Epithelial cell of esophagus (primary cell): ENCODE data around the gene RAD18.

ENCODE experiments used
- DNase-seq: peaks from one replicate; pipeline ENCODE4 v3.0.0; 2010; ENCODE audit warnings: low read depth
- H3K4me3 ChIP-seq: 2 replicates; pipeline ENCODE4 v1.5.1; 2011; ENCODE audit warnings: mild to moderate bottlenecking, low read length, control low read depth
- TF ChIP-seq, protein P1 (sequence below): IDR thresholded peaks from 2 replicates; pipeline ENCODE4 v1.5.1; 2011; ENCODE audit warnings: low read depth, mild to moderate bottlenecking, low read length, control low read depth, inconsistent platforms; ENCODE audit not compliant: insufficient read depth; ENCODE audit errors: missing control alignments

RAD18 gene

DNA sequence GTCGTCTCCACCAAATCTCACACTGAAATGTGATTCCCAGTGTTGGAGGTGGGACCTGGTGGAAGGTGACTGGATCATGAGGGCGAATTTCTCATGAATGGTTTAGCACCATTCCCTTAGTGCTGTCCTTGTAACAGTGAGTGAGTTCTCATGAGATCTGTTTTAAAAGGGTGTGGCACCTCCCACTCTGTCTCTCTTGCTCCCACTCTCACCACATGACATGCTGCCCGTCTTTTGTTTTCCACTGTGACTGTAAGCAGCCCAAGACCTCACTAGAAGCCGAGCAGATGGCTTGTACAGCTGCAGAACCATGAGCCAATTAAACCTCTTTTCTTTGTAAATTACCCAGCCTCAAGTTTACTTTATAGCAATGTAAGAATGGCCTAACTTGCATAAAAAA is 21.2 kb downstream of the RAD18 start:
- DNase-seq = no peak
- no peak overlapping the region for H3K4me3 ChIP-seq
- TF ChIP-seq, protein P1, sequence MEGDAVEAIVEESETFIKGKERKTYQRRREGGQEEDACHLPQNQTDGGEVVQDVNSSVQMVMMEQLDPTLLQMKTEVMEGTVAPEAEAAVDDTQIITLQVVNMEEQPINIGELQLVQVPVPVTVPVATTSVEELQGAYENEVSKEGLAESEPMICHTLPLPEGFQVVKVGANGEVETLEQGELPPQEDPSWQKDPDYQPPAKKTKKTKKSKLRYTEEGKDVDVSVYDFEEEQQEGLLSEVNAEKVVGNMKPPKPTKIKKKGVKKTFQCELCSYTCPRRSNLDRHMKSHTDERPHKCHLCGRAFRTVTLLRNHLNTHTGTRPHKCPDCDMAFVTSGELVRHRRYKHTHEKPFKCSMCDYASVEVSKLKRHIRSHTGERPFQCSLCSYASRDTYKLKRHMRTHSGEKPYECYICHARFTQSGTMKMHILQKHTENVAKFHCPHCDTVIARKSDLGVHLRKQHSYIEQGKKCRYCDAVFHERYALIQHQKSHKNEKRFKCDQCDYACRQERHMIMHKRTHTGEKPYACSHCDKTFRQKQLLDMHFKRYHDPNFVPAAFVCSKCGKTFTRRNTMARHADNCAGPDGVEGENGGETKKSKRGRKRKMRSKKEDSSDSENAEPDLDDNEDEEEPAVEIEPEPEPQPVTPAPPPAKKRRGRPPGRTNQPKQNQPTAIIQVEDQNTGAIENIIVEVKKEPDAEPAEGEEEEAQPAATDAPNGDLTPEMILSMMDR = no peak

DNA sequence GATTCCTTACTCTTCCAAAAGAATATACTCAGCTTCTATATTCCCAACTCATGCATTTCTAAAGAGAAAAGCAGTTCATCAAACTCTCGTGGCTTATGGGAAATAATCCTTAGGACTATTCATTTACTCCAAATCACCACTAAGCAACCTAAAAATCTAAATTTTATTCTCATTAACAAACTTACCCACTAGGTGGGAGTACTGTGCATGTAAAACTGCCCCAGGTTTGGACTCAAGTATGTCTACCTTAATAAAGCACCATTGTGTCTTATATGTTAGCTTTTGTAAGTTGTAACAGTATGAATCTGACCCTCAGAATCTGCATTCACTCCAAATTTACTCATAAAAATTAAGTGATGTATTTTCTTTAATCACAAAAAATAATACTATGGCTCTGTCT is 25.3 kb downstream of the RAD18 start:
- peak; percentile 41 for DNase-seq
- TF ChIP-seq, protein P1 = peak; percentile 38
- H3K4me3 ChIP-seq = no peak overlapping the region

DNA sequence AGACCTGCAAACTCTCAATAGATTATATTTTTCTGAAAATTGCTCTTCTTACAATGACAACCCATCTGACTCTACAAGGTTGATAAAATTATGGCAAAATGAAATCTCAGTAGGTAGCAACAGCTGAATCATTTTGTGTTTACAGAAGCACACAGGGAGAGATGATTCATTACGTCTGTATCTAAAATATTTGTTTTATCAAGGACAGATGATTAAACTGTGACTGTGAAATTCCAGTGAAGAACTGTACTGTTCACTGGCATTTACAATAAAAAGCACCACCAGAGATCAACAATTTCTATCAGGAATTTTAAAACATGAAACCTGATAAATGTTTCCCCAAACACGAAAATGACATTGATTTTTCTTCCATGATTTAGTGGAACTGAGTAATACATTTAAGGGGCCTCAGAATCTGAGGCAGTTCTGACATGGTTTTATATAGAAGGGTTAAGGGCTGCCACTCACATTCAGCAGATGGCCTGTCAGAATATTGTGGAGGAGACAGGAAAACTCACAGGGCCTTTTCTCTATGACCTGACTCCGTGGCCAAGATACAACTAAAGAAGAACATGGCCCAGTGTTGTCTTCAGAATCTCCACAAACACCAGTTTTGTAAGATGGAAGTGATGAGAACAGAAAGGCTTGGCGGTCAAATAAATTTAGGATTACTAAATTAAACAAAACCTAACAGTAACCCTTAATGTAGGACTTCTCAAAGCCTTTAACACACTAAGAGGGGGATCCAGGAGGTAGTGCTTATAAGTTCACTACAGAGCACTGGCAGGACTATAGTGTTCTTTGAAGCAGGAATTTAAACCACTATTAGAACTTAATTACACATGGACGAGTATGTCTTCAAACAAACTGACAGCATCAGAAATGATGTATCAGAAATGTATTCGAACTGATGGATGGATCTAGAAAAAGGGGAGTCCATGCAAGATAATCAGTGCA is 25.9 kb downstream of the RAD18 start:
- peak; percentile 79 for DNase-seq
- TF ChIP-seq, protein P1 = no peak
- H3K4me3 ChIP-seq = no peak overlapping the region

DNA sequence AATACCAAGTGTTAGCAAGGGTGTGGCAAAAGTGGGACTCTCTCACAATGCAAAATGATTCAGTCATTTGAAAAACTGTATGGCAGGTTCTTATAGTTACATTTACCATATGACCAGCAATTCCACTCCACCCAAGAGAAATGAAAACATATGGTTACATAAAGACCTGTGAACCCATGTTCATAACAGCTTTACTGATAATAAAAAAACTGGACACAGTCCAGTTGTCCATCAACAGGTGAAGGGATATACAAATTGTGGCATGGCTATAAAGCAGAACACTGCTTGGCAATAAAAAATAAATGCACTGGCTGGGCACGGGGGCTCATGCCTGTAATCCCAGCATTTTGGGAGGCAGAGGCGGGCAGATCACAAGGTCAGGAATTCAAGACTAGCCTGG is 30.8 kb downstream of the RAD18 start:
- peak; percentile 21 for DNase-seq
- no peak overlapping the region for H3K4me3 ChIP-seq
- TF ChIP-seq, protein P1 = no peak

DNA sequence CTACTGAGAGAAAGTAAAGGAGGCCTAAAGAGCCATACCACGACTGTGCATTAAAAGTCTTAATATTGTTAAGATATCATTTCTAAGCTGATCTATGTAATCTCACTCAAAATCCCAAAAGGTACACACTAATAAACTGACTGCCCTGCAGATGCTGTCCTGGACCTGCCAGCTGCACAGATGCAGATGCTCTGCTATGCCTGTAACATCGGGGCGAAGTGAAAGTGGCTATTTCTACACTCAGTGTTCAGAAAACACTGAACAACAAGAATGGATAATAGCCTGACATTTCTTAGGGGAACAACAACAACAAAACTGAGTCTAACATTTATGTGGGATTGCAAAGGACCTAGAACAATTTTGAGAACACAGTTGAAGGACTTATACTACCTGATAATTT is 31.9 kb downstream of the RAD18 start:
- no peak for DNase-seq
- TF ChIP-seq, protein P1 = no peak
- H3K4me3 ChIP-seq = no peak overlapping the region

DNA sequence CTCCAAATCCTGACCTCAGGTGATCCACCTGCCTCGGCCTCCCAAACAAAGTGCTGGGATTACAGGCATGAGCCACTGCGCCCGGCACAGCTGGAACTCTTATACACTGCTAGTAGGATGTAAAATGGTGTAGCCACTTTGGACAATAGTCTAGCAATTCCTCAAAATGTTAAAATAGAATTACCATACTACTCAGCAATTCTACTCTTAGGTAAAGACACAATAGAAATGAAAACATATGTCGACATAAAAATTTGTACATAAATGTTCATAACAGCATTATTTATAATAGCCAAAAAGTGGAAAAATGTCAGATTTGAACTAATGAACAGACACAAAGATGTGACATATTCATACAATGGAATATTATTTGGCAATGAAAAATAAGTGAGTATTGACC is 33.4 kb downstream of the RAD18 start:
- no peak for DNase-seq
- TF ChIP-seq, protein P1 = no peak

DNA sequence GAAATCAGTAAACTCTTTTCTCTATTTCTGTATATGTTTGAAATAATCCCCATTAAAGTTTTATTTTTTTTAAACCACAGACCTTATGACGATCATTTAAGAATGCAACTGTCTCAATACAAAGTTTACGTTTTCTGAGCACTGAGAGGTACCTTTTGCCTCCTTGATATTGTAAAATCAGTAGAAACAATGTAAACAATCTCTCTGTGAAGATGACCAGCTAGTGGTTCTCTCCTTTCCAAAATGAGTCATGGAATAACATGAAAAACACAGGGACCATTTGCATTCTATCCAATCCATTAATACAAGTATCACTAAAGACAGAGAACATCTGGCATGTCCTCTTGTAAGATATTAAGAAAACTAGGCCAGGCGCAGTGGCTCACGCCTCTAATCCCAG is 48.8 kb downstream of the RAD18 start:
- TF ChIP-seq, protein P1 = no peak
- no peak for DNase-seq
- no peak overlapping the region for H3K4me3 ChIP-seq

More for the DNA sequence above, 33.4 kb downstream of the RAD18 start:
- H3K4me3 ChIP-seq = no peak overlapping the region
